Peyer's patch (tissue), 4 donors: Measurements from ENCODE around the gene IDH3G. TPM values are rescaled to one million over a fixed set of nuclear protein-coding genes. Genes with fewer than 3 reads are reported as not detected.

ENCODE experiments used
- DNase-seq, 3 donors: peaks; one replicate each; pipeline ENCODE4 v3.0.0-alpha.2; 2017 to 2019
- H3K27ac ChIP-seq, 4 donors: fragments of 200-600 bp; sonication (generic); one replicate each; pipeline ENCODE4 v1.5.1; 2016 to 2019
- H3K27me3 ChIP-seq, 2 donors: fragments of 200-600 bp; sonication (generic); one replicate each; pipeline ENCODE4 v1.5.1; 2019
- H3K36me3 ChIP-seq, 3 donors: fragments of 200-600 bp; sonication (generic); one replicate each; pipeline ENCODE4 v1.5.1; 2016 to 2019
- H3K4me1 ChIP-seq, 4 donors: fragments of 200-600 bp; sonication (generic); one replicate each; pipeline ENCODE4 v1.5.1; 2016 to 2019
- H3K4me3 ChIP-seq, 4 donors: fragments of 200-600 bp; sonication (generic); 1 replicate in 3 of 4; 2 replicates in 1 of 4; pipeline ENCODE4 v1.5.1; 2016 to 2019; ENCODE audit warnings: mild to moderate bottlenecking in 1 of 4
- H3K9me3 ChIP-seq, 4 donors: fragments of 200-600 bp; sonication (generic); one replicate each; pipeline ENCODE4 v1.5.1; 2016 to 2019; ENCODE audit warnings: mild to moderate bottlenecking in 1 of 4
- POLR2A ChIP-seq, 2 donors: fragments of 450-650 bp; IDR thresholded peaks; one replicate each; pipeline ENCODE4 v1.5.1; 2017; ENCODE audit warnings: antibody characterized with exemption in 2 of 2, mild to moderate bottlenecking in 2 of 2, moderate library complexity in 2 of 2
- total RNA-seq, 4 donors: library from RNA; depleted of rRNA; stranded (reverse); fragments of >200 nt; gene quantifications; one replicate each; pipeline ENCODE4 v1.1.0, GENCODE V29; 2016
- TF ChIP-seq, protein P1 (sequence below), 6 experiments: fragments of 450-650 bp in 4 of 6; fragments of 200-600 bp in 2 of 6; sonication (generic) in 1 of 6; IDR thresholded peaks; one replicate each; pipeline ENCODE4 v1.5.1; 2017 to 2019; ENCODE audit warnings: antibody characterized with exemption in 6 of 6, mild to moderate bottlenecking in 3 of 6, moderate library complexity in 1 of 6

Gene IDH3G
- total RNA-seq, 4 donors from 2014 or later = 108 to 153 (median 126) TPM

DNA sequence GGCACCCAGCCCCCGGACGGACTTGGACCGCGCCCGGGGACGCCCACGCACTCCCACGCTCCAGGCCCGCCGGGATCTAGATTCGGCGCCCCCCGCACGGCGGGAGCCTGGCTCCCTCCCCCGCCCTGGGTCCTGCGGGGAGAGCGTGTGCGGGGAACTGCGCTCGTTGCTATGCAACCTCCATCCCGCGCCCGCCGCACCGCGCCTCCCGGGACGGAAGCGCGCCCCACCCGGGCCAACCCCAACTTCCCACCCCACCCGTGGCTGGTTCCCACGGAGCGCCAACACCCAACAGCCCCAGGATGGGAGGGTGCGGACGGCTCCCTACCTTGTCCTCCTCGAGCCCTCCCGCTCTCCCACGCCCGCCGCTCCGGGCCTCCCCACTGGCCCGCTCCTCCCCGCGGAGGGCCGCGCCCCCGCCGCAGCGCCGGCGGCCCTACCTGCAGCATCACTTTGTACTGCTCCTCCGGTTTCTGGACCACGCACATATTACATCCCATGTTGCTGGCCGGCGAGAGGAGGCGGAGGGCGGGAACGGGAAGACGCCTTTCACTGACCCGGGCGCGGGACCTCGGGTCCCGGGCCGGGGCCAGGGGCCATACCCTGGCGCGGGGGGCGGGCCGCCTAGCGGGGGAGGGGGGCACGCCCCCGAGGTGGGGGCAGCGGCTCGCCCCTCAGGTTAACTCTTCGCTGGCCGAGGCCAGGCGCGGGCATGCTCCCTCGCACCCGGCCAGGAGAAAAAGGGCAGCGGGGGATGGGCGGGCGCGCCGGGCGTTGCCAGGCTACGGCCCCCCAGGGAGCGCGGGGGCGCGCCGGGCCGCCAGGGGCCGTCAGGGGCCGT lies 35.8 kb upstream of the IDH3G start, which contains the start of gene PDZD4:
PDZD4 (minus strand) TSS at position 746 of the 841 bp plus-strand sequence; CDS start at position 500, 246 bp downstream.
- DNase-seq = no peak
- Histone ChIP-seq H3K4me1 (peaks cover 0 to 8% (median 2%) of the 10 kb centered on the region in 4 donors), H3K27ac (no peak within 1 kb of the TSS), H3K36me3 (no peaks in the 10 kb centered on the region), H3K4me3 (peak within 1 kb of the TSS; percentile 24 to 51 (median 46)), H3K27me3 (no peaks in the 10 kb centered on the region), H3K9me3 (peaks cover 0 to 4% (median 0%) of the 10 kb centered on the region in 4 donors)
- TF ChIP-seq POLR2A (IDR thresholded peaks at IDR 0.05) = no peak
- TF ChIP-seq, protein P1, sequence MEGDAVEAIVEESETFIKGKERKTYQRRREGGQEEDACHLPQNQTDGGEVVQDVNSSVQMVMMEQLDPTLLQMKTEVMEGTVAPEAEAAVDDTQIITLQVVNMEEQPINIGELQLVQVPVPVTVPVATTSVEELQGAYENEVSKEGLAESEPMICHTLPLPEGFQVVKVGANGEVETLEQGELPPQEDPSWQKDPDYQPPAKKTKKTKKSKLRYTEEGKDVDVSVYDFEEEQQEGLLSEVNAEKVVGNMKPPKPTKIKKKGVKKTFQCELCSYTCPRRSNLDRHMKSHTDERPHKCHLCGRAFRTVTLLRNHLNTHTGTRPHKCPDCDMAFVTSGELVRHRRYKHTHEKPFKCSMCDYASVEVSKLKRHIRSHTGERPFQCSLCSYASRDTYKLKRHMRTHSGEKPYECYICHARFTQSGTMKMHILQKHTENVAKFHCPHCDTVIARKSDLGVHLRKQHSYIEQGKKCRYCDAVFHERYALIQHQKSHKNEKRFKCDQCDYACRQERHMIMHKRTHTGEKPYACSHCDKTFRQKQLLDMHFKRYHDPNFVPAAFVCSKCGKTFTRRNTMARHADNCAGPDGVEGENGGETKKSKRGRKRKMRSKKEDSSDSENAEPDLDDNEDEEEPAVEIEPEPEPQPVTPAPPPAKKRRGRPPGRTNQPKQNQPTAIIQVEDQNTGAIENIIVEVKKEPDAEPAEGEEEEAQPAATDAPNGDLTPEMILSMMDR (IDR thresholded peaks at IDR 0.05) = no peak

DNA sequence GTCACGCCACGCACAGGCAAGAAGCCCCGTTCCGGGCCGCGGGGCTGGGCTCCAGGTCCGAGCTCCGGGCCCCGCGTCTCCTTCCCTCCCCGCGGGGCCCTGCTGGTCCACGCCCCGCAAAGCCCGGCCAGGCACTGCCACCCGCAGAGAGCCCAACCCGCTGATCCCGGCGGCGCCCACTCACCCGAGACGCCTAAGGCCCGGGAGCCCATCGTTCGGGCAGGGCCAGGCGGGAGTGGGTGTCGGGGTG lies 35.3 kb upstream of the IDH3G start:
- no peak for TF ChIP-seq POLR2A (IDR thresholded peaks at IDR 0.05)
- TF ChIP-seq, protein P1 (IDR thresholded peaks at IDR 0.05) = no peak
- Histone ChIP-seq H3K27ac (no peak overlapping the region), H3K4me1 (peaks cover 0 to 8% (median 2%) of the 10 kb centered on the region in 4 donors), H3K36me3 (no peaks in the 10 kb centered on the region), H3K4me3 (peak overlapping the region; percentile 24 to 51 (median 46)), H3K27me3 (no peaks in the 10 kb centered on the region), H3K9me3 (peaks cover 0 to 4% (median 0%) of the 10 kb centered on the region in 4 donors)
- no peak for DNase-seq

DNA sequence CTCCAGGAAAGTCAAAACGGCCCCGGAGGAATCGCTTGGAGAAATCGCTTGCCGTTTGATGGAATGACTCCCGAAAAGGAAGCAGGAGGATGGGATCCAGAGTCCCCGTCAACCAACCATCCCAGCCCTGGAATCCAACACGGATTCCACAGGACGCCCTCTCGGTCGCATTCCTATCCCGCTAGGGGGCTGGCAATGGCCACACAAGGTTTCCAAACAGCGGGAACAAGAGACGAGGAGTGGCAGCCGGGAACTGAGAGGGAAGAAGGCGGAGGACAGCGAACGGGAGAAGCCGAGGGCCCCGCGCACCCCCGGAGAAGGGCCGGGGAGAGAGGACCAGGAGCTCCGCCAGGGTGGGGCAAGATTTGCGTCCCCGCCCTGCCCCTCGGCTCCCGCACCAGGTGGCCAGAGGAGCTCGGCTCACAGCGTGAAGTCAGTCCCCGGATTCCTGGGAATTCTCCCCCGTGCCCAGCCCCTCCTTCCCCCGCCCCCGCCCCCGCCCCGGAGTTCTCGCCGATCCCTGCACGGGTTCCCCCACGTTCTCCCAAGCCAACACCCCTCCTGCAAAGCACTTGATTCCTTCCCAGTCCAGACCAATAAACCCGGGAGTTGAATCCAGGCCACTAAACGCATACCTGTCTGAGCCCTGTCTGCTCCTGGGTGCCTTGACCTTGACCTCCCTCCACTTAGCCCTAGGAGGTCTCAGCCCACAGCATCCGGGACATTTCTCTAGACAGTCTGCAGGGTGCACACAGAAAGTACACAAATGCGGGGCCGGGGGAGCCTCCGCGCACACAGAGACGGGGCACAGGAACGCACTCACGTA lies 34.8 kb upstream of the IDH3G start:
- Histone ChIP-seq H3K4me1 (peaks cover 0 to 8% (median 2%) of the 10 kb centered on the region in 4 donors), H3K4me3 (peak overlapping the region; percentile 24 to 51 (median 46)), H3K9me3 (peaks cover 0 to 4% (median 0%) of the 10 kb centered on the region in 4 donors), H3K27ac (no peak overlapping the region), H3K36me3 (no peaks in the 10 kb centered on the region), H3K27me3 (no peaks in the 10 kb centered on the region)
- no peak for DNase-seq
- TF ChIP-seq, protein P1 (IDR thresholded peaks at IDR 0.05) = no peak
- TF ChIP-seq POLR2A (IDR thresholded peaks at IDR 0.05) = no peak

DNA sequence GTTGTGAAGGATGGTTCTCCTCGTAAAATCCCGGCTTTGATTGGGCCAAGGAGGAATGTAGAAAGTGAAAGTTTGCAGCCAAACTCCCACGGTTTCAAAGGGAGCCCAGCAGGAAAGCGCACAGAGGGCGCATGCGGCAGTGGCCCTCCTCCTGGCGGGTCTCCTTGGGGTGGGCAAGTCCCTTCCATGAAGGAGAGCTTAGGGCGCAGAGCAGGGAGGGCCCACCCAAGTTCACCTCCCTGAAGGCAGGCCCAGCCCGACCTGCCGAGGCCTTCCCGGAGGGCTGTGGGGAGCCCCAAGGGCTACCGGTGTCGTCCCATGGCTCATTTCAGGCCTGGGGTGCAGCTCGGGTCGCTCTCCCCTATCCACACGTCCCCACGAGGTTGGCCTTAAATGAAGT lies 34.1 kb upstream of the IDH3G start:
- TF ChIP-seq, protein P1 (IDR thresholded peaks at IDR 0.05) = no peak
- TF ChIP-seq POLR2A (IDR thresholded peaks at IDR 0.05) = no peak
- H3K36me3 ChIP-seq = no peaks in the 10 kb centered on the region
- peaks cover 0 to 4% (median 0%) of the 10 kb centered on the region in 4 donors for H3K9me3 ChIP-seq
- H3K4me1 ChIP-seq = peaks cover 0 to 8% (median 2%) of the 10 kb centered on the region in 4 donors
- DNase-seq = no peak
- no peaks in the 10 kb centered on the region for H3K27me3 ChIP-seq
- no peak overlapping the region for H3K27ac ChIP-seq
- peak overlapping the region in 2 of 4 donors; percentile 24 to 51 for H3K4me3 ChIP-seq

DNA sequence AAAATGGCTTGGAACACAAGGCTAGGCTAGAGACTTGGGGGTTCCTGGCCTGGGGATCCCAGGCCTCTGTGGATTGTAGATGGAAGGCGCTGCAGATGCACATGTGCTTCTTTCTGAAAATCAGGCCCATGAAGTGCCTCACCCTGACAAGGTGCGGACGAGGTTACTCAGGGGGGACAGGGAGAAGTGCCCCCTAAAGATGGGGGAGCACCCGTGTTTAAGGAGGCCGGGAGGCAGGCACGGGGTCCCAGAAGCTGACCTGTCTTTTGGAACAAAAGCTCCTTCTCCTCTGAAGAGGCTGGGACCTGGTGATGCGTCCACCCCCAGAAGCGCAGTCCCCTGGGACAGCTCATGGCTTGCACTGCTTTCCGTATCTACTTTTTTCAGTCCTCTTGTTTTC lies 33.7 kb upstream of the IDH3G start:
- H3K27ac ChIP-seq = no peak overlapping the region
- TF ChIP-seq POLR2A (IDR thresholded peaks at IDR 0.05) = no peak
- TF ChIP-seq, protein P1 (IDR thresholded peaks at IDR 0.05) = no peak
- no peak overlapping the region for H3K4me3 ChIP-seq
- no peaks in the 10 kb centered on the region for H3K36me3 ChIP-seq
- H3K27me3 ChIP-seq = no peaks in the 10 kb centered on the region
- peaks cover 0 to 4% (median 0%) of the 10 kb centered on the region in 4 donors for H3K9me3 ChIP-seq
- H3K4me1 ChIP-seq = peaks cover 0 to 8% (median 2%) of the 10 kb centered on the region in 4 donors
- no peak for DNase-seq
